ENCODE results near the gene PGAP2.

DNA sequence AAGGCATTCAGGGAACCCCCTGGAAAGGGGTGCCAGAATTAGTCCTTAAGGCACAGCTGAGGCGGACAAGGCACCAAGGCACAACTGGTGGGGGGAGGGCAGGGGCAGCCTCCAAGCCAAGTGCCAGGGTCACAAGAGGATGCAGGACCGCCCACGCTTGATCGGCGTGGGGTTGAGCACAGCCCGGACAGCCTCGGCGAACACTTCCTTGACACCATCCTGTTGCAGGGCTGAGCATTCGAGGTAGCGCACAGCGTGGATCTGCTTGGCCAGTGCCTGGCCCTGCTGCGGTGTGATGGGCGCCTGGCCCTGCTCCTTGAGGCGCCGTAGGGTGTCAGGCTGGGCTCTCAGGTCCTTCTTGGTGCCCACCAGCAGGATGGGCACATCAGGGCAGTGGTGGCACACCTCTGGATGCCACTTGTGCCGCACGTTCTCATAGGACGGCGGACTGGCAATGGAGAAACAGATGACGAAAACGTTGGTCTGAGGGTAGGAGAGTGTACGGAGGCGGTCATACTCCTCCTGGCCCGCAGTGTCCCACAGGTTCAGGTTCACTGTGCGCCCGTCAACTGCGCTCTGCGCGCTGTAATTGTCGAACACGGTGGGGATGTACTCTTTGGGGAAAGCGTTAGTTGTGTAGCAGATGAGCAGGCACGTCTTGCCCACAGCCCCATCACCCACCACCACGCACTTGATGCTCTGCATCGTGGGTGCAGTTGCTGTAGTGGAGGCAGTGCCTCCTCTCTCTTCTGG, 19.2 kb downstream of the PGAP2 start:
- no peak for TF ChIP-seq SMC3 (IDR thresholded peaks at IDR 0.05; ENCODE audit: low read depth, low read length)
- TF ChIP-seq, protein P1, sequence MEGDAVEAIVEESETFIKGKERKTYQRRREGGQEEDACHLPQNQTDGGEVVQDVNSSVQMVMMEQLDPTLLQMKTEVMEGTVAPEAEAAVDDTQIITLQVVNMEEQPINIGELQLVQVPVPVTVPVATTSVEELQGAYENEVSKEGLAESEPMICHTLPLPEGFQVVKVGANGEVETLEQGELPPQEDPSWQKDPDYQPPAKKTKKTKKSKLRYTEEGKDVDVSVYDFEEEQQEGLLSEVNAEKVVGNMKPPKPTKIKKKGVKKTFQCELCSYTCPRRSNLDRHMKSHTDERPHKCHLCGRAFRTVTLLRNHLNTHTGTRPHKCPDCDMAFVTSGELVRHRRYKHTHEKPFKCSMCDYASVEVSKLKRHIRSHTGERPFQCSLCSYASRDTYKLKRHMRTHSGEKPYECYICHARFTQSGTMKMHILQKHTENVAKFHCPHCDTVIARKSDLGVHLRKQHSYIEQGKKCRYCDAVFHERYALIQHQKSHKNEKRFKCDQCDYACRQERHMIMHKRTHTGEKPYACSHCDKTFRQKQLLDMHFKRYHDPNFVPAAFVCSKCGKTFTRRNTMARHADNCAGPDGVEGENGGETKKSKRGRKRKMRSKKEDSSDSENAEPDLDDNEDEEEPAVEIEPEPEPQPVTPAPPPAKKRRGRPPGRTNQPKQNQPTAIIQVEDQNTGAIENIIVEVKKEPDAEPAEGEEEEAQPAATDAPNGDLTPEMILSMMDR (conservative IDR thresholded peaks at IDR 0.05; ENCODE audit: low read depth, low read length): no peak
- no peak for TF ChIP-seq RCOR1 (IDR thresholded peaks at IDR 0.05; ENCODE audit: insufficient replicate concordance, low read length)
- TF ChIP-seq MAZ (IDR thresholded peaks at IDR 0.05; ENCODE audit: borderline replicate concordance, low read depth, low read length): no peak
